Uterus (tissue), 2 donors: ENCODE results near the gene LRBA.

Experiments
- POLR2A ChIP-seq, 2 donors: fragments of 450-650 bp; IDR thresholded peaks; one replicate each; pipeline ENCODE4 v1.6.1; 2016; ENCODE audit warnings: antibody characterized with exemption in 2 of 2, mild to moderate bottlenecking in 1 of 2, moderate library complexity in 1 of 2
- TF ChIP-seq, protein P1 (sequence below), 4 experiments: fragments of 200-600 bp in 2 of 4; fragments of 450-650 bp in 2 of 4; sonication (generic) in 2 of 4; IDR thresholded peaks; one replicate each; pipeline ENCODE4 v1.5.1; 2016 to 2019; ENCODE audit warnings: antibody characterized with exemption in 4 of 4, mild to moderate bottlenecking in 2 of 4, moderate library complexity in 1 of 4

GRCh38 chr4:150632639-150633038 lies 382.4 kb downstream of the LRBA start:
- TF ChIP-seq POLR2A (IDR thresholded peaks at IDR 0.05), result no peak
- TF ChIP-seq, protein P1, sequence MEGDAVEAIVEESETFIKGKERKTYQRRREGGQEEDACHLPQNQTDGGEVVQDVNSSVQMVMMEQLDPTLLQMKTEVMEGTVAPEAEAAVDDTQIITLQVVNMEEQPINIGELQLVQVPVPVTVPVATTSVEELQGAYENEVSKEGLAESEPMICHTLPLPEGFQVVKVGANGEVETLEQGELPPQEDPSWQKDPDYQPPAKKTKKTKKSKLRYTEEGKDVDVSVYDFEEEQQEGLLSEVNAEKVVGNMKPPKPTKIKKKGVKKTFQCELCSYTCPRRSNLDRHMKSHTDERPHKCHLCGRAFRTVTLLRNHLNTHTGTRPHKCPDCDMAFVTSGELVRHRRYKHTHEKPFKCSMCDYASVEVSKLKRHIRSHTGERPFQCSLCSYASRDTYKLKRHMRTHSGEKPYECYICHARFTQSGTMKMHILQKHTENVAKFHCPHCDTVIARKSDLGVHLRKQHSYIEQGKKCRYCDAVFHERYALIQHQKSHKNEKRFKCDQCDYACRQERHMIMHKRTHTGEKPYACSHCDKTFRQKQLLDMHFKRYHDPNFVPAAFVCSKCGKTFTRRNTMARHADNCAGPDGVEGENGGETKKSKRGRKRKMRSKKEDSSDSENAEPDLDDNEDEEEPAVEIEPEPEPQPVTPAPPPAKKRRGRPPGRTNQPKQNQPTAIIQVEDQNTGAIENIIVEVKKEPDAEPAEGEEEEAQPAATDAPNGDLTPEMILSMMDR (IDR thresholded peaks at IDR 0.05), result no peak
